Measurements from ENCODE around the gene RPL9. TPM values are rescaled to one million over a fixed set of nuclear protein-coding genes. Genes with fewer than 3 reads are reported as not detected.

The RPL9 gene
- total and polyA plus RNA-seq, 8 donors, result 964 to 4,990 (median 2,844) TPM

- TF ChIP-seq EP300 (IDR thresholded peaks at IDR 0.05) (no peak), CTCF (IDR thresholded peaks at IDR 0.05) (no peak), POLR2AphosphoS5 (IDR thresholded peaks at IDR 0.05) (no peak), POLR2A (IDR thresholded peaks at IDR 0.05) (no peak)
- Histone ChIP-seq H3K4me1 (peaks cover 14 to 65% (median 27%) of the 10 kb centered on the region in 4 donors), H3K4me3 (no peak overlapping the region), H3K9me3 (no peaks in the 10 kb centered on the region), H3K36me3 (peaks cover 42 to 62% (median 58%) of the 10 kb centered on the region in 4 donors), H3K27me3 (no peaks in the 10 kb centered on the region), H3K27ac (no peak overlapping the region)
- intact Hi-C loops (cut with DNase I; ENCODE audit: low total_unique reads), result no loop called here
- no peak for DNase-seq
- 18 to 87% (median 45%) methylated on average over 2 of the region's 2 CpGs for WGBS, 5 donors
These were observed 8.1 kb downstream of the RPL9 start for GRCh38 chr4:39450618-39451017.

GRCh38 chr4:39446842-39447573 lies 11.7 kb downstream of the RPL9 start:
- H3K4me1 ChIP-seq, result peaks cover 4 to 32% (median 16%) of the 10 kb centered on the region in 4 donors
- H3K4me3 ChIP-seq, result peak overlapping the region; percentile 43 to 55 (median 50)
- H3K9me3 ChIP-seq, result no peaks in the 10 kb centered on the region
- TF ChIP-seq CTCF (IDR thresholded peaks at IDR 0.05), result peak in 4 of 7 experiments; percentile 10 to 23 (median 17)
- no peak for TF ChIP-seq EP300 (IDR thresholded peaks at IDR 0.05)
- peak in 1 of 4 donors; percentile 11 for TF ChIP-seq POLR2A (IDR thresholded peaks at IDR 0.05)
- peak in 2 of 3 donors; percentile 33 to 69 for TF ChIP-seq POLR2AphosphoS5 (IDR thresholded peaks at IDR 0.05)
- 2 to 12% (median 8%) methylated on average over 26 to 61 of the region's 61 CpGs for WGBS, 5 donors
- peak; percentile 78 to 90 for DNase-seq
- H3K27ac ChIP-seq, result peak overlapping the region; percentile 60 to 85 (median 76)
- peaks cover 7 to 26% (median 21%) of the 10 kb centered on the region in 4 donors for H3K36me3 ChIP-seq
- intact Hi-C loops (cut with DNase I; ENCODE audit: low total_unique reads), result no loop called here
- H3K27me3 ChIP-seq, result no peaks in the 10 kb centered on the region

GRCh38 chr4:39446483-39446841 lies 12.3 kb downstream of the RPL9 start:
- Histone ChIP-seq H3K27me3 (no peaks in the 10 kb centered on the region), H3K27ac (peak overlapping the region; percentile 60 to 85 (median 76)), H3K9me3 (no peaks in the 10 kb centered on the region), H3K4me1 (peaks cover 4 to 30% (median 16%) of the 10 kb centered on the region in 4 donors), H3K4me3 (peak overlapping the region; percentile 43 to 55 (median 50)), H3K36me3 (peaks cover 1 to 21% (median 16%) of the 10 kb centered on the region in 4 donors)
- 73 to 91% (median 81%) methylated on average over 18 to 20 of the region's 20 CpGs for WGBS, 5 donors
- TF ChIP-seq POLR2A (IDR thresholded peaks at IDR 0.05) (no peak), EP300 (IDR thresholded peaks at IDR 0.05) (no peak), POLR2AphosphoS5 (IDR thresholded peaks at IDR 0.05) (no peak), CTCF (IDR thresholded peaks at IDR 0.05) (no peak)
- no peak for DNase-seq
- intact Hi-C loops (cut with DNase I; ENCODE audit: low total_unique reads), result no loop called here

GRCh38 chr4:39442998-39443397 lies 15.7 kb downstream of the RPL9 start:
- H3K4me3 ChIP-seq, result no peak overlapping the region
- intact Hi-C loops (cut with DNase I; ENCODE audit: low total_unique reads), result no loop called here
- no peak for DNase-seq
- H3K4me1 ChIP-seq, result peaks cover 4 to 18% (median 16%) of the 10 kb centered on the region in 4 donors
- H3K9me3 ChIP-seq, result no peaks in the 10 kb centered on the region
- no peak for TF ChIP-seq POLR2A (IDR thresholded peaks at IDR 0.05)
- no peak for TF ChIP-seq POLR2AphosphoS5 (IDR thresholded peaks at IDR 0.05)
- no peak for TF ChIP-seq EP300 (IDR thresholded peaks at IDR 0.05)
- no peak for TF ChIP-seq CTCF (IDR thresholded peaks at IDR 0.05)
- H3K36me3 ChIP-seq, result no peaks in the 10 kb centered on the region
- 68 to 80% (median 74%) methylated on average over 4 of the region's 4 CpGs for WGBS, 5 donors
- no peaks in the 10 kb centered on the region for H3K27me3 ChIP-seq
- H3K27ac ChIP-seq, result no peak overlapping the region
